ENCODE data around the gene UNC5B.

DNA sequence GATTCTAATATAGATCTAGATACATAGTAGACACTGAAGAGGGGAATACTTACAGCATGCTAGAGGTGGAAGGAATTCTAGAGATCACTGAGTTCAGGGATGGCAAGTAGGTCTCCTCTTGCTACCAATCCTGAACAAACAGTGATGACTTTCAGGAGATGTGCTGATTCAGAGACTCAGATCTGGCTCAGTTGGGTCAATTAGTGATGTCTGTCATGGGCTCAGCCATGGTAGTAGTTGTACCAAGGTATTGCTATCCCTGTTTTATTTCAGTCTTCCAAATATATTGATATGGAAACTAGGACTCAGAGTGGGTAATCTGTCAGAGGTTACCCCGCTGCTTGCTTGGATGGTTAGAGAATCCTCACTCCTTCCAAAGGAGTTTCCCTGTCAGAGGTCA lies 38.5 kb downstream of the UNC5B start:
- TF ChIP-seq, protein P1, sequence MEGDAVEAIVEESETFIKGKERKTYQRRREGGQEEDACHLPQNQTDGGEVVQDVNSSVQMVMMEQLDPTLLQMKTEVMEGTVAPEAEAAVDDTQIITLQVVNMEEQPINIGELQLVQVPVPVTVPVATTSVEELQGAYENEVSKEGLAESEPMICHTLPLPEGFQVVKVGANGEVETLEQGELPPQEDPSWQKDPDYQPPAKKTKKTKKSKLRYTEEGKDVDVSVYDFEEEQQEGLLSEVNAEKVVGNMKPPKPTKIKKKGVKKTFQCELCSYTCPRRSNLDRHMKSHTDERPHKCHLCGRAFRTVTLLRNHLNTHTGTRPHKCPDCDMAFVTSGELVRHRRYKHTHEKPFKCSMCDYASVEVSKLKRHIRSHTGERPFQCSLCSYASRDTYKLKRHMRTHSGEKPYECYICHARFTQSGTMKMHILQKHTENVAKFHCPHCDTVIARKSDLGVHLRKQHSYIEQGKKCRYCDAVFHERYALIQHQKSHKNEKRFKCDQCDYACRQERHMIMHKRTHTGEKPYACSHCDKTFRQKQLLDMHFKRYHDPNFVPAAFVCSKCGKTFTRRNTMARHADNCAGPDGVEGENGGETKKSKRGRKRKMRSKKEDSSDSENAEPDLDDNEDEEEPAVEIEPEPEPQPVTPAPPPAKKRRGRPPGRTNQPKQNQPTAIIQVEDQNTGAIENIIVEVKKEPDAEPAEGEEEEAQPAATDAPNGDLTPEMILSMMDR (IDR thresholded peaks at IDR 0.05; ENCODE audit: low read length), result no peak
- TF ChIP-seq EZH2 (optimal IDR thresholded peaks at IDR 0.05; ENCODE audit: low read depth, low read length), result no peak
